ENCODE results near the gene TSC22D2. TPM values are rescaled to one million over a fixed set of nuclear protein-coding genes. Genes with fewer than 3 reads are reported as not detected.

The TSC22D2 gene
- total and polyA plus RNA-seq, 2 experiments from 2014 or later: 34.9 to 38.8 TPM

DNA sequence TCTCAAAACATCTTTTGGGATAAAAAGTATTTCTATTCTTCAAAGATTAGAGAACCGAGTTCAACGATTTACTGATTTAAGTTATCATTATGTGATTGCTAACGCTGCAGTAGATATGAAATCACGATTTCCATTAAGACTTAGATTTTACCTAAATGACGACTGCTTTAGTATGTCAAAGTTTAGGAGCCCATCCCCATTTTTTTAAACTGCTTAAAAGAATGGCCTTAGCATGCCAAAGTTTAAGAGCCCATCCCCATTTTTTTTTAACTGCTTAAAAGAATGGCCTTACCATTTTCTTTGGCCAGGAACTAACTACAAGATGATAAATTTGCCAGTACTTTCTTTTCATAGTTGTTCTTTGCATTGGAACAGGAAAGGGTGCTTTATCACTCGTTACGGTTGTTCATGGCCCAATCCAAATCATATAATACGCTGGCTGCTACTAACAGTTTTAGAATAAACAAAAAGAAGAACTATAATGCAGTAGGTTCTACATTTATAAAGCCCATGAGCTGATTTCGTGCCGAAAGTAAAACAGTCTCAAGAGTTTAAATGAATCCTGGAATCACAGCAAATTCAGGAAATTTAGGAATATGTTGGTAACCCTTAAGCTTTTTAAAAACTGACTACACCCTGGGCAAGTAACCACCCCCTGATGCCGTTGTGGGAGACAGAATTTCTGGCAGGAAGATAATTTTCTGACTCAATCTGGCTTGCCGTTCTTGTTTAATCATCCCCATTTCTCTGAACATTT lies 869 bp upstream of the TSC22D2 start:
- Histone ChIP-seq H3K4me2 (peak overlapping the region; percentile 75), H4K20me1 (ENCODE audit: insufficient read depth, poor library complexity, severe bottlenecking) (peaks cover 32% of the 10 kb centered on the region), H3K27me3 (no peaks in the 10 kb centered on the region), H3K27ac (peak overlapping the region; percentile 99), H3K9me3 (ENCODE audit: low read depth) (no peaks in the 10 kb centered on the region), H3K4me3 (peak overlapping the region; percentile 43), H3K4me1 (ENCODE audit: insufficient read depth) (peaks cover 5% of the 10 kb centered on the region), H3K9me2 (replicated peaks; ENCODE audit: insufficient read depth) (no peaks in the 10 kb centered on the region), H2AFZ (peak overlapping the region; percentile 59), H3K79me2 (peaks cover 54% of the 10 kb centered on the region), H3K36me3 (replicated peaks; ENCODE audit: insufficient read depth, low read depth) (peaks cover 4% of the 10 kb centered on the region)
- 41% methylated on average over 12 of the region's 12 CpGs for WGBS (ENCODE audit: low lambda C conversion rate, missing lambda C conversion rate)
- DNase-seq (ENCODE audit: low spot score): peak; percentile 13
- TF ChIP-seq, protein P1, sequence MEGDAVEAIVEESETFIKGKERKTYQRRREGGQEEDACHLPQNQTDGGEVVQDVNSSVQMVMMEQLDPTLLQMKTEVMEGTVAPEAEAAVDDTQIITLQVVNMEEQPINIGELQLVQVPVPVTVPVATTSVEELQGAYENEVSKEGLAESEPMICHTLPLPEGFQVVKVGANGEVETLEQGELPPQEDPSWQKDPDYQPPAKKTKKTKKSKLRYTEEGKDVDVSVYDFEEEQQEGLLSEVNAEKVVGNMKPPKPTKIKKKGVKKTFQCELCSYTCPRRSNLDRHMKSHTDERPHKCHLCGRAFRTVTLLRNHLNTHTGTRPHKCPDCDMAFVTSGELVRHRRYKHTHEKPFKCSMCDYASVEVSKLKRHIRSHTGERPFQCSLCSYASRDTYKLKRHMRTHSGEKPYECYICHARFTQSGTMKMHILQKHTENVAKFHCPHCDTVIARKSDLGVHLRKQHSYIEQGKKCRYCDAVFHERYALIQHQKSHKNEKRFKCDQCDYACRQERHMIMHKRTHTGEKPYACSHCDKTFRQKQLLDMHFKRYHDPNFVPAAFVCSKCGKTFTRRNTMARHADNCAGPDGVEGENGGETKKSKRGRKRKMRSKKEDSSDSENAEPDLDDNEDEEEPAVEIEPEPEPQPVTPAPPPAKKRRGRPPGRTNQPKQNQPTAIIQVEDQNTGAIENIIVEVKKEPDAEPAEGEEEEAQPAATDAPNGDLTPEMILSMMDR (IDR thresholded peaks at IDR 0.05; ENCODE audit: poor library complexity): no peak
- TF ChIP-seq EZH2phosphoT487 (IDR thresholded peaks at IDR 0.05; ENCODE audit: low read depth, severe bottlenecking, unreplicated experiment) (no peak), EZH2 (IDR thresholded peaks at IDR 0.05; ENCODE audit: borderline replicate concordance) (no peak)

DNA sequence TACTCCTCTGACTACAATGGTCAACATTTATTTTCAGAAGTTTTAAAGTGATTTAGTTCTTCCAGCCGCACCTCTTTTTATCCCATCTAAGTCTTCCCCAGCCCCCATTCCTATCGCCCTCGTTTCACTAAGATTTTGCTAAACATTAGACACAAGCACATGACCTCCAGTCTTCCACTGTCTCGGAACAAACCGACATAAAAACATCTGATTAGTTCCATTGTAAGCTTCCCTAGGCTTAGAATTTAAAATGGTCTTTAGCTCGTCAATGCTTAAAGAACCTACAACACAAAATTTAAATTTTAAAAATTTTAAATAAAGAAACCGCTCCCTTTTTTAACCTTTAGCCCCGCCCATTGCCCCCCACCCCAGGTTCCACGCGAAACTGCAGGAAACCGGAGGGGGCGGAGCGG lies 284 bp upstream of the TSC22D2 start:
- H3K27me3 ChIP-seq: no peaks in the 10 kb centered on the region
- peaks cover 37% of the 10 kb centered on the region for H4K20me1 ChIP-seq (ENCODE audit: insufficient read depth, poor library complexity, severe bottlenecking)
- no peaks in the 10 kb centered on the region for H3K9me3 ChIP-seq (ENCODE audit: low read depth)
- peak overlapping the region; percentile 59 for H2AFZ ChIP-seq
- H3K27ac ChIP-seq: peak overlapping the region; percentile 99
- peak overlapping the region; percentile 43 for H3K4me3 ChIP-seq
- DNase-seq (ENCODE audit: low spot score): no peak
- H3K79me2 ChIP-seq: peaks cover 59% of the 10 kb centered on the region
- WGBS (ENCODE audit: low lambda C conversion rate, missing lambda C conversion rate): under 1% methylated on average over 13 of the region's 13 CpGs
- TF ChIP-seq, protein P1 (IDR thresholded peaks at IDR 0.05; ENCODE audit: poor library complexity): no peak
- TF ChIP-seq EZH2phosphoT487 (IDR thresholded peaks at IDR 0.05; ENCODE audit: low read depth, severe bottlenecking, unreplicated experiment) (no peak), EZH2 (IDR thresholded peaks at IDR 0.05; ENCODE audit: borderline replicate concordance) (no peak)
- H3K4me1 ChIP-seq (ENCODE audit: insufficient read depth): peaks cover 5% of the 10 kb centered on the region
- H3K4me2 ChIP-seq: peak overlapping the region; percentile 75
- H3K9me2 ChIP-seq (replicated peaks; ENCODE audit: insufficient read depth): no peaks in the 10 kb centered on the region
- H3K36me3 ChIP-seq (replicated peaks; ENCODE audit: insufficient read depth, low read depth): peaks cover 4% of the 10 kb centered on the region

DNA sequence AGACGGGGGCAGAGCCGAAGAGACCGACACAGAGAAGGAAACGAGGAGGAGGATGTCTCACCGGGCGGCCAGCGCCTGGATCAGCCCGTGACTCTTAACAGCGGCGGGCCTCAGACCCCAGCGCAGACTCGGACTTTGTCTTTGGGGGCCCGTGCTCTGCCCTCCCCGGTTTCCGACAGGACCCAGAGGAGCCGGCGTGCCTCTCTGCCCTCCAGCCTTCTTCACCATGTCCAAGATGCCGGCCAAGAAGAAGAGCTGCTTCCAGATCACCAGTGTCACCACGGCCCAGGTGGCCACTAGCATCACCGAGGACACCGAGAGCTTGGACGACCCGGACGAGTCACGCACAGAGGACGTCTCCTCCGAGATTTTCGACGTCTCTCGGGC lies 1.0 kb downstream of the TSC22D2 start:
- no peak for DNase-seq (ENCODE audit: low spot score)
- Histone ChIP-seq H3K27me3 (no peaks in the 10 kb centered on the region), H3K9me2 (replicated peaks; ENCODE audit: insufficient read depth) (no peaks in the 10 kb centered on the region), H3K79me2 (peaks cover 73% of the 10 kb centered on the region), H3K4me1 (ENCODE audit: insufficient read depth) (peaks cover 6% of the 10 kb centered on the region), H4K20me1 (ENCODE audit: insufficient read depth, poor library complexity, severe bottlenecking) (peaks cover 50% of the 10 kb centered on the region), H3K4me2 (peak overlapping the region; percentile 82), H3K36me3 (replicated peaks; ENCODE audit: insufficient read depth, low read depth) (peaks cover 4% of the 10 kb centered on the region), H3K27ac (peak overlapping the region; percentile 99), H3K9me3 (ENCODE audit: low read depth) (no peaks in the 10 kb centered on the region), H2AFZ (no peak overlapping the region), H3K4me3 (peak overlapping the region; percentile 78)
- TF ChIP-seq, protein P1 (IDR thresholded peaks at IDR 0.05; ENCODE audit: poor library complexity): no peak
- no peak for TF ChIP-seq EZH2 (IDR thresholded peaks at IDR 0.05; ENCODE audit: borderline replicate concordance)
- TF ChIP-seq EZH2phosphoT487 (IDR thresholded peaks at IDR 0.05; ENCODE audit: low read depth, severe bottlenecking, unreplicated experiment): no peak
- under 1% methylated on average over 30 of the region's 30 CpGs for WGBS (ENCODE audit: low lambda C conversion rate, missing lambda C conversion rate)
